ENCODE measurements around the gene TIMM22. TPM values are rescaled to one million over a fixed set of nuclear protein-coding genes. Genes with fewer than 3 reads are reported as not detected.

Gene TIMM22
- total RNA-seq, 4 donors from 2014 or later: 14.7 to 17.1 (median 14.9) TPM

DNA sequence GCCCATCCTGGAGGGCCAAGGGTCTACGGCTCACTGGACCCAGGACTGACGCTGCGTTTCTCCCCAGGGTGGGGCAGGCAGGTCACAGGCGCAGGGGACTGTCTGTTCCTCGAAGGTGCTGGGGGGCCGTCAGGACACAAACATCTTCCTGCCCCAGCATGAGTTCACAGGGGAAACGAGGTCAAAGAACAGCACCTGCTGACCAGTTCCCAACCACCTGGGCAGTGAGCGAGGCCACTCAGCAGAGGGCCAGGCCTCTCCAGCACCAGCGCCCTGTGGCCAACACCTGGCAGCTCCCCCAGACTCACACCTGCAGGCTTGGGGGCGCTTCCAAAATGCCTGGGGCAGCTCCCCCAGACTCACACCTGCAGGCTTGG is 29.7 kb downstream of the TIMM22 start:
- intact Hi-C loops (cut with DNase I): no loop called here

DNA sequence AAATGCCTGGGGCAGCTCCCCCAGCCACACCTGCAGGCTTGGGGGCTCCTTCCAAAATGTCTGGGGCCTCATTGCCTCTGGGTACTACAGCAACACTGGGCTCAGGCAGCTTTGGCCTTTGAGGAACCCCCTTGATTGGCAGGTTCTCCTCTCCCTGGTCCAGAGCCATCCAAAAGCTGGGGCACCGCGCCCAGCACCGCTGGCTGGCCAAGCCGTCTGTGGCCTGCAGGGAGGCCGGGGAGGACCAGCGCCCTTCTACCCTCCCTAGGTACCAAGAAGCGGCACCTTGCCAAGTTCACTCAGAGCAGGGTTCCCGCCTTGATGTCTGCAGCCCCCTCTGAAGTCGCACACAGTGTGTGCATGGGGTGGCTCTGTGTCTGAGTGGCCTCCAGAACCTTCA is 30.1 kb downstream of the TIMM22 start:
- H3K36me3 ChIP-seq: no peaks in the 10 kb centered on the region
- no CpG with 5 or more reads among the region's 9 CpGs for WGBS, 2 donors
- H3K27ac ChIP-seq: no peak overlapping the region
- no peak overlapping the region for H3K4me3 ChIP-seq (replicated peaks in 1 of 3)
- no peaks in the 10 kb centered on the region for H3K9me3 ChIP-seq
- no peaks in the 10 kb centered on the region for H3K27me3 ChIP-seq
- intact Hi-C loops (cut with DNase I): no loop called here
- no peak for DNase-seq
- peaks cover 7 to 17% of the 10 kb centered on the region in 2 donors for H3K4me1 ChIP-seq
- TF ChIP-seq POLR2A (IDR thresholded peaks at IDR 0.05): no peak
- TF ChIP-seq, protein P1, sequence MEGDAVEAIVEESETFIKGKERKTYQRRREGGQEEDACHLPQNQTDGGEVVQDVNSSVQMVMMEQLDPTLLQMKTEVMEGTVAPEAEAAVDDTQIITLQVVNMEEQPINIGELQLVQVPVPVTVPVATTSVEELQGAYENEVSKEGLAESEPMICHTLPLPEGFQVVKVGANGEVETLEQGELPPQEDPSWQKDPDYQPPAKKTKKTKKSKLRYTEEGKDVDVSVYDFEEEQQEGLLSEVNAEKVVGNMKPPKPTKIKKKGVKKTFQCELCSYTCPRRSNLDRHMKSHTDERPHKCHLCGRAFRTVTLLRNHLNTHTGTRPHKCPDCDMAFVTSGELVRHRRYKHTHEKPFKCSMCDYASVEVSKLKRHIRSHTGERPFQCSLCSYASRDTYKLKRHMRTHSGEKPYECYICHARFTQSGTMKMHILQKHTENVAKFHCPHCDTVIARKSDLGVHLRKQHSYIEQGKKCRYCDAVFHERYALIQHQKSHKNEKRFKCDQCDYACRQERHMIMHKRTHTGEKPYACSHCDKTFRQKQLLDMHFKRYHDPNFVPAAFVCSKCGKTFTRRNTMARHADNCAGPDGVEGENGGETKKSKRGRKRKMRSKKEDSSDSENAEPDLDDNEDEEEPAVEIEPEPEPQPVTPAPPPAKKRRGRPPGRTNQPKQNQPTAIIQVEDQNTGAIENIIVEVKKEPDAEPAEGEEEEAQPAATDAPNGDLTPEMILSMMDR (IDR thresholded peaks at IDR 0.05): no peak

More for the DNA sequence above, 29.7 kb downstream of the TIMM22 start:
- Histone ChIP-seq H3K4me3 (replicated peaks in 1 of 3) (no peak overlapping the region), H3K36me3 (no peaks in the 10 kb centered on the region), H3K27ac (no peak overlapping the region), H3K9me3 (no peaks in the 10 kb centered on the region), H3K27me3 (no peaks in the 10 kb centered on the region), H3K4me1 (peaks cover 4 to 14% of the 10 kb centered on the region in 2 donors)
- TF ChIP-seq, protein P1 (IDR thresholded peaks at IDR 0.05): no peak
- no peak for TF ChIP-seq POLR2A (IDR thresholded peaks at IDR 0.05)
- 87 to 96% methylated on average over 3 to 10 of the region's 10 CpGs for WGBS, 2 donors
- no peak for DNase-seq

DNA sequence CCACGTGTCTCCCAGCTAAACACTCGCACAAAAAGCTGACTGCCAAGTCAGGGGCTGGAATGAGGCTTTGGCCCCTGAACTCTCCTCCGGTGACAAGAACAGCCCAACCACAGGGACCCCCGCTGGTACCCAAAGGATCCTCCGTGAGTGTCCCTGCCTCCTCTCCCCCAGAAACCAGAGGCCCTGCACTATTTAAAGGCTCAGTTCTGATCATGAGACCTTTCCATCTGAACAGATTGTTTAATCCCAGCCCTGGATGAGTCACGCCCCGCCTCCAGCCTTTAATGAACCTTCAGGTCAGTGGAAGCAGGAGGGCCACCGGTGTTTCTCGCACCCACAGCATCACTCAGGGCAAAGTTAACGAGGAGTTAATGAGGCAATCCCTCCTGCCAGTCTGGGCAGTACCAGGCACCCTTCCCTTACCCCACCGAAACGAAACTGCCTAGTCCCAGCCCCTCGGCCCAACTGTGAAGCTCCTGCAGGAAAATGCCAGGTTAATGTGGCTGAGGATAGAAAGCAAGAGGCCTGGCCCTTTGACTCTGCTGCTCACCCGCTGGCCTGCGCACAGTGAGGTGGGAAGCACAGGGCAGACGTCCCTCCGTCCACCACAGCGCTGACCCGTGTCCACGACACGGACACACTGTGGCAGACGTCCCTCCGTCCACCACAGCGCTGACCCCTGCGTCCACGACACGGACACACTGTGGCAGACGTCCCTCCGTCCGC is 32.4 kb downstream of the TIMM22 start:
- no peak for DNase-seq

DNA sequence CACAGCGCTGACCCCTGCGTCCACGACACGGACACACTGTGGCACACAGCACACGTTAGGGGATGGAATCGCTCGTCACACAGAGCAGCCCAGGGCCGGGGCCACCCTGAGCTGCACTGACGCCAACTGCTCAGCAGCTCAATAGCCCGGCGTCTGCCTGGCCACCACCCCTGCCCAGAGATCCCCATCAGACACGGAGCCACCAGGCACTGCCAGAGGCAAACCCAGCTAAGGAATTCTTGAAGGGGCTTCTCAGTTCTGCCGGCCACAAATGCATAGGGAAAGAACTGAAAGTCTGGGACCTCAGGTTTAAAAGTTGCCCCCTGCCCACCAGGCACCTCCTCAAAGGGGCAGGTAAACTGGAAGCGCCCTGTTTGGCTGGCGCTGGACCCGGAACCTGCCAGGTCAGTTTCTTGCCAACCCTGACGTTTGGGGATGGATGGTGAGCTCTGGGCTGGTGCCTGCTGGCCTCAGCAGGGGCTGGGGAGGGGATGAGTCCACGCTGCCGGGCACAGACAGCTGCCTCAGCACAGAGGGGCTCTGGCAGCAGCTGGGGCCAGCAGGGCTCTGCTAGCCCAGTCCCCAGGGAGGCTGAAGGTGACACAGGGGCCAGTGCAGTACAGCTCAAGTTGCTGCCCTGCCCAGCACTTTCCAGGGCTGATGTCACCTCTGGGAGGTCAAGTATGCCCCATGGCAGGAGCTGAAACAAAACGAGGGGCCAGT is 33.2 kb downstream of the TIMM22 start:
- Histone ChIP-seq H3K27ac (peak overlapping the region in 1 of 3 donors; percentile 37), H3K9me3 (no peaks in the 10 kb centered on the region), H3K36me3 (no peaks in the 10 kb centered on the region), H3K4me1 (peaks cover 17 to 37% of the 10 kb centered on the region in 2 donors), H3K4me3 (replicated peaks in 1 of 3) (no peak overlapping the region), H3K27me3 (no peaks in the 10 kb centered on the region)
- intact Hi-C loops (cut with DNase I): no loop called here
- WGBS, 2 donors: 82 to 85% methylated on average over 13 to 14 of the region's 20 CpGs
- DNase-seq: peak in 1 of 2 donors; percentile 27
- no peak for TF ChIP-seq POLR2A (IDR thresholded peaks at IDR 0.05)
- TF ChIP-seq, protein P1 (IDR thresholded peaks at IDR 0.05): no peak

More for the DNA sequence above, 32.4 kb downstream of the TIMM22 start:
- intact Hi-C loops (cut with DNase I): no loop called here
- Histone ChIP-seq H3K4me3 (replicated peaks in 1 of 3) (no peak overlapping the region), H3K4me1 (peaks cover 17 to 37% of the 10 kb centered on the region in 2 donors), H3K27me3 (no peaks in the 10 kb centered on the region), H3K36me3 (no peaks in the 10 kb centered on the region), H3K27ac (no peak overlapping the region), H3K9me3 (no peaks in the 10 kb centered on the region)
- no peak for TF ChIP-seq POLR2A (IDR thresholded peaks at IDR 0.05)
- TF ChIP-seq, protein P1 (IDR thresholded peaks at IDR 0.05): no peak
- WGBS, 2 donors: 81 to 82% methylated on average over 22 to 30 of the region's 30 CpGs

All from thyroid gland (tissue), 4 donors.